Common myeloid progenitor, CD34-positive (primary cell): ENCODE measurements around the gene OR4F15.
"Not testable (repeated sequence)": the region's sequence is repeated elsewhere in the genome, so short reads cannot be mapped to it uniquely, and the experiment has no call there.

ENCODE experiments used
- CTCF ChIA-PET: fragments of 350-600 bp; sonication (Branson Sonifier 250); formaldehyde crosslinking; loops from one replicate; lab custom pipeline; 2021; ENCODE audit warnings: antibody characterized with exemption; lab: Charles Lee
- POLR2A ChIA-PET: fragments of 350-600 bp; sonication (Branson Sonifier 250); formaldehyde crosslinking; loops from one replicate; lab custom pipeline; 2021; ENCODE audit warnings: antibody characterized with exemption; lab: Charles Lee
- DNase-seq, 3 donors: peaks; one replicate each; pipeline versions ENCODE4 v3.0.0 to v3.0.0-alpha.2; 2013
- H3K27ac ChIP-seq, 2 experiments: 1 replicate in 1 of 2; 2 replicates in 1 of 2; pipeline ENCODE4 v1.7.0; 2013; ENCODE audit warnings: inconsistent platforms in 2 of 2, low read length in 2 of 2, mild to moderate bottlenecking in 2 of 2, low read depth in 1 of 2, moderate library complexity in 1 of 2; ENCODE audit not compliant: severe bottlenecking in 2 of 2, insufficient read depth in 1 of 2, poor library complexity in 1 of 2
- H3K27me3 ChIP-seq, 5 experiments: replicated peaks in 2 of 5; 1 replicate in 3 of 5; 2 replicates in 2 of 5; pipeline versions ENCODE4 v1.6.1 to v1.7.0; 2013; ENCODE audit warnings: low read length in 4 of 5, mild to moderate bottlenecking in 2 of 5, moderate library complexity in 2 of 5, inconsistent platforms in 1 of 5; ENCODE audit not compliant: insufficient read depth in 5 of 5, control insufficient read depth in 4 of 5
- H3K36me3 ChIP-seq, 4 experiments: 1 replicate in 2 of 4; 2 replicates in 2 of 4; pipeline versions ENCODE4 v1.6.1 to v1.7.0; 2013; ENCODE audit warnings: low read length in 3 of 4, control low read depth in 1 of 4, mild to moderate bottlenecking in 1 of 4; ENCODE audit not compliant: control insufficient read depth in 4 of 4, insufficient read depth in 4 of 4
- H3K4me1 ChIP-seq, 4 experiments: 1 replicate in 3 of 4; 2 replicates in 1 of 4; pipeline versions ENCODE4 v1.6.1 to v1.7.1; 2013; ENCODE audit warnings: low read length in 3 of 4, mild to moderate bottlenecking in 3 of 4, control low read depth in 1 of 4, inconsistent platforms in 1 of 4, moderate library complexity in 1 of 4; ENCODE audit not compliant: control insufficient read depth in 4 of 4, insufficient read depth in 4 of 4; ENCODE audit errors: control extremely low read depth in 1 of 4
- H3K4me3 ChIP-seq, 7 experiments: 1 replicate in 4 of 7; 2 replicates in 3 of 7; pipeline versions ENCODE4 v1.5.1 to v1.7.0; 2013; ENCODE audit warnings: mild to moderate bottlenecking in 7 of 7, low read length in 6 of 7, moderate library complexity in 6 of 7, inconsistent platforms in 2 of 7, low read depth in 2 of 7, control low read depth in 1 of 7; ENCODE audit not compliant: insufficient read depth in 4 of 7, control insufficient read depth in 1 of 7; ENCODE audit errors: extremely low read depth in 1 of 7
- H3K9me3 ChIP-seq, 5 experiments: 1 replicate in 4 of 5; 2 replicates in 1 of 5; pipeline versions ENCODE4 v1.6.1 to v1.7.1; 2013; ENCODE audit warnings: low read length in 4 of 5, mild to moderate bottlenecking in 2 of 5, inconsistent platforms in 1 of 5, low read depth in 1 of 5, moderate library complexity in 1 of 5; ENCODE audit not compliant: control insufficient read depth in 4 of 5, insufficient read depth in 2 of 5; ENCODE audit errors: control extremely low read depth in 1 of 5
- WGBS: methylation state at CpG from one replicate; pipeline ENCODE4 v1.1.5; 2013; ENCODE audit not compliant: insufficient coverage; 5-methylcytosine and 5-hydroxymethylcytosine counted together

The OR4F15 gene

DNA sequence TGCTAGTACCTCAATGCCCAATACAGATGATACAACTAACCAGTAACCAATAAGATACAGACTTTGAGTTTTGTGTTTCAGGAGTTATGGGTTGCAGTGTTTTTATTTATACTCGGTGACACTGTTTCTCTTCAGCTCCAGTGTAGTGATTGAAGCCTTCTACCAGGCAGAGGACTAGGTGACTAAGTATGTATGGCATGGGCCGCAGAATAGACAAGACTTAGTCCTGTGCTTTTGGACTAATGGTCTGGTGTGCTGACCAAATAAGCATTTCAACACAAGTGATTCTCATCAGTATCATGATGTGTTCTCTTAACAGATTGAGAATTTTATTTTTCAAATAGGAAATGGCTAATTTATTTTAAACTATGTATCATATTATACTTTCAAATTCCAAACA lies 24.0 kb upstream of the OR4F15 start:
- CTCF ChIA-PET, H3K27me3 ChIP-seq, POLR2A ChIA-PET, H3K4me3 ChIP-seq, H3K9me3 ChIP-seq, DNase-seq, H3K4me1 ChIP-seq, H3K36me3 ChIP-seq, H3K27ac ChIP-seq: not testable (repeated sequence)
- 80% methylated on average over 1 of the region's 2 CpGs for WGBS

- H3K4me3 ChIP-seq, POLR2A ChIA-PET, CTCF ChIA-PET, H3K27ac ChIP-seq, H3K27me3 ChIP-seq, H3K4me1 ChIP-seq, DNase-seq, H3K9me3 ChIP-seq, H3K36me3 ChIP-seq: not testable (repeated sequence)
- no CpG with 5 or more reads among the region's 5 CpGs for WGBS
These were observed 23.3 kb upstream of the OR4F15 start for GRCh38 chr15:101788503-101789269.

GRCh38 chr15:101790748-101791147 lies 21.3 kb upstream of the OR4F15 start:
- DNase-seq, H3K4me1 ChIP-seq, CTCF ChIA-PET, H3K27ac ChIP-seq, H3K9me3 ChIP-seq, H3K36me3 ChIP-seq, POLR2A ChIA-PET, H3K27me3 ChIP-seq, H3K4me3 ChIP-seq: not testable (repeated sequence)
- no CpG with 5 or more reads among the region's 4 CpGs for WGBS

DNA sequence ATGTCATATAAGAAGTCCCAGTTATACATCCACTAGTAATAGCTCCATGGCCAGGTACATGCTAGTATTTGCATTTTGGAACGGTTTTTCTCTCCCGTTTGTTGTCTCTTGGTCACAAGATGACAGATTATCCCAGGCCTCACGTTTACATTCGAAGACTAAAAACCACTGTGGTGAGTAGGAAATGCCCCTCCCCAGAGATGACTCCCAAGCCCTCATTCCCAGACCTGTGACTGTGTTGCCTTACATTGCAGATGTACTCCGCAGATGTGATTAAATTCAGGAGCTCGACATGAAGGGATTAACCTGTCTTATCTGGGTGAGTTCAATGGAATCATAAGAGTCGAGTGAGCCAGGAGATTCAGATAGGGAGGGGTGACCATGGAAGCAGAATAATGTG lies 18.0 kb upstream of the OR4F15 start:
- POLR2A ChIA-PET: not testable (repeated sequence)

GRCh38 chr15:101795455-101795854 lies 16.5 kb upstream of the OR4F15 start:
- H3K27ac ChIP-seq: no peak overlapping the region
- peaks cover 0 to 4% (median 0%) of the 10 kb centered on the region in 5 experiments for H3K27me3 ChIP-seq
- no peaks in the 10 kb centered on the region for H3K4me1 ChIP-seq
- H3K4me3 ChIP-seq: no peak overlapping the region
- POLR2A ChIA-PET: no interaction called here
- no peaks in the 10 kb centered on the region for H3K9me3 ChIP-seq
- no peaks in the 10 kb centered on the region for H3K36me3 ChIP-seq
- WGBS: no CpG with 5 or more reads among the region's 1 CpG
- no peak for DNase-seq
- CTCF ChIA-PET: no interaction called here

More for the DNA sequence above, 18.0 kb upstream of the OR4F15 start:
- H3K27ac ChIP-seq, H3K9me3 ChIP-seq, H3K4me1 ChIP-seq, H3K36me3 ChIP-seq, H3K27me3 ChIP-seq, H3K4me3 ChIP-seq, DNase-seq, CTCF ChIA-PET: not testable (repeated sequence)
- WGBS: 87% methylated on average over 6 of the region's 7 CpGs

DNA sequence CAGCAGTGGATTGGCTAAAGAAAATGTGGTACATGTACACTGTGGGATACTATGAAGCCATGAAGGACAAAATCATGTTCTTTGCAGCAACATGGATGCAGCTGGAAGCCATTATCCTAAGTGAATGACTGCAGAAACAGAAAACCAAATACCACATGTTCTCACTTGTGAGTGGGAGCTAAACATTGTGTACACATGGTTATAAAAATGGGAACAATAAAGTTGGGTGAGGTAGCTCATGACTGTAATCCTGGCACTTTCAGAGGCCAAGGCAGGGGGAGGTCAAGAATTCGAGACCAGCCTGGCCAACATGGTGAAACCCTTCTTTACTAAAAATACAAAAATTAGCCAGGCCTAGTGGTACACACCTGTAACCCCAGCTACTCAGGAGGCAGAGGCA lies 12.3 kb upstream of the OR4F15 start:
- H3K4me1 ChIP-seq: no peaks in the 10 kb centered on the region
- POLR2A ChIA-PET: no interaction called here
- no peaks in the 10 kb centered on the region for H3K36me3 ChIP-seq
- no peaks in the 10 kb centered on the region for H3K9me3 ChIP-seq
- no peak for DNase-seq
- H3K27ac ChIP-seq: no peak overlapping the region
- H3K4me3 ChIP-seq: no peak overlapping the region
- CTCF ChIA-PET: no interaction called here
- WGBS: 80% methylated on average over 1 of the region's 1 CpG
- peaks cover 0 to 6% (median 2%) of the 10 kb centered on the region in 5 experiments for H3K27me3 ChIP-seq

DNA sequence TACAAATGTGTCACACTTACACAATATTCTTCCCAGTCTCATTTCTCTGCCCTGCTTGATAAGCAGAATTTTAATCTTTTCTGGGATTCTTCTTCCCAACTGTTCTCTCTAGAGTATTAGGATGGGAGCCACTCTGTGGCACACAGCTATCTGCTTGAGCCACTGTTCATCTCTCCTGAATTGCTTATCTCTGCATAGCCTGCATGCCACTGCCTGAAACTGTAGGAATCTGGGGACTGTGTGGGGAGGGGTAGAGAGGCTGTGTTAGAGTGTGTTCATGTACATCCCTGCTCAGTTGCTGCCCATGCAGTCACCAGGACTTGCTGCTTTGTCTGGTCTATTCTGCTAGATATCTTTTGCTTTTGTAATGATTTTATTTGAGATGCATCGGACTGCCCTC lies 11.0 kb upstream of the OR4F15 start:
- Histone ChIP-seq H3K36me3 (no peaks in the 10 kb centered on the region), H3K27me3 (peaks cover 0 to 6% (median 2%) of the 10 kb centered on the region in 5 experiments), H3K4me3 (no peak overlapping the region), H3K9me3 (no peaks in the 10 kb centered on the region), H3K27ac (no peak overlapping the region), H3K4me1 (no peaks in the 10 kb centered on the region)
- ChIA-PET CTCF (no interaction called here), POLR2A (no interaction called here)
- WGBS: 83% methylated on average over 1 of the region's 1 CpG
- DNase-seq: no peak
